ENCODE measurements around the gene RTN4R.

DNA sequence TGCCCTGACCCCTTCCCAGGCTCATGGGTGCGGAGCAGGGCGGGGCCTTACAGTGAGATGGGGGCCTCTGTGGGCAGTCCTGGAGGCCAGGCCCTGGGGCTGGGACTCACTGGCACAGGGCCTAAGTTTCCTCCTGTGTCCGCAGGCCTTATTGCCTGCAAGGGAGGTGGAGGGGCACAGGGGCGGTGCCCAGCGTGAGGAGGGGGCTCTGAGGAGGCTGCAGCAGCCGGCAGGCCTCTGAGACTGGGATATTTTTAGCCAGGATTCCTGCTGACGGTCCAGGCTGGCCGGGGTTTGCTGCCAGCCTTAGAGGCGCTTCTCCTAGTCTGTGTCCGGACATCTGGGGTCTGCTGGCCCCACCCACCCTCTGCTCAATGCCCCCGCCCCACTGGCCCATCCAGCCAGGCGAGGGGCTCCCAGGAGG lies 5.7 kb upstream of the RTN4R start:
- TF ChIP-seq, protein P1, sequence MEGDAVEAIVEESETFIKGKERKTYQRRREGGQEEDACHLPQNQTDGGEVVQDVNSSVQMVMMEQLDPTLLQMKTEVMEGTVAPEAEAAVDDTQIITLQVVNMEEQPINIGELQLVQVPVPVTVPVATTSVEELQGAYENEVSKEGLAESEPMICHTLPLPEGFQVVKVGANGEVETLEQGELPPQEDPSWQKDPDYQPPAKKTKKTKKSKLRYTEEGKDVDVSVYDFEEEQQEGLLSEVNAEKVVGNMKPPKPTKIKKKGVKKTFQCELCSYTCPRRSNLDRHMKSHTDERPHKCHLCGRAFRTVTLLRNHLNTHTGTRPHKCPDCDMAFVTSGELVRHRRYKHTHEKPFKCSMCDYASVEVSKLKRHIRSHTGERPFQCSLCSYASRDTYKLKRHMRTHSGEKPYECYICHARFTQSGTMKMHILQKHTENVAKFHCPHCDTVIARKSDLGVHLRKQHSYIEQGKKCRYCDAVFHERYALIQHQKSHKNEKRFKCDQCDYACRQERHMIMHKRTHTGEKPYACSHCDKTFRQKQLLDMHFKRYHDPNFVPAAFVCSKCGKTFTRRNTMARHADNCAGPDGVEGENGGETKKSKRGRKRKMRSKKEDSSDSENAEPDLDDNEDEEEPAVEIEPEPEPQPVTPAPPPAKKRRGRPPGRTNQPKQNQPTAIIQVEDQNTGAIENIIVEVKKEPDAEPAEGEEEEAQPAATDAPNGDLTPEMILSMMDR (conservative IDR thresholded peaks at IDR 0.05; ENCODE audit: low read depth, low read length): no peak
- TF ChIP-seq EZH2phosphoT487 (IDR thresholded peaks at IDR 0.05; ENCODE audit: borderline replicate concordance, low read length): no peak
- no peak for TF ChIP-seq EZH2 (IDR thresholded peaks at IDR 0.05; ENCODE audit: low read length, unreplicated experiment)

All from PC-3 (cell line).